Endometrium (tissue), 2 donors: ENCODE results near the gene KAZN.

Experiments used
- FAIRE-seq: peaks from 2 replicates; lab custom pipeline; 2012; peaks lifted over from hg19 to GRCh38; lab: Jason Lieb, UNC
- donor health status: control.
- donor health status: control.

The KAZN gene

DNA sequence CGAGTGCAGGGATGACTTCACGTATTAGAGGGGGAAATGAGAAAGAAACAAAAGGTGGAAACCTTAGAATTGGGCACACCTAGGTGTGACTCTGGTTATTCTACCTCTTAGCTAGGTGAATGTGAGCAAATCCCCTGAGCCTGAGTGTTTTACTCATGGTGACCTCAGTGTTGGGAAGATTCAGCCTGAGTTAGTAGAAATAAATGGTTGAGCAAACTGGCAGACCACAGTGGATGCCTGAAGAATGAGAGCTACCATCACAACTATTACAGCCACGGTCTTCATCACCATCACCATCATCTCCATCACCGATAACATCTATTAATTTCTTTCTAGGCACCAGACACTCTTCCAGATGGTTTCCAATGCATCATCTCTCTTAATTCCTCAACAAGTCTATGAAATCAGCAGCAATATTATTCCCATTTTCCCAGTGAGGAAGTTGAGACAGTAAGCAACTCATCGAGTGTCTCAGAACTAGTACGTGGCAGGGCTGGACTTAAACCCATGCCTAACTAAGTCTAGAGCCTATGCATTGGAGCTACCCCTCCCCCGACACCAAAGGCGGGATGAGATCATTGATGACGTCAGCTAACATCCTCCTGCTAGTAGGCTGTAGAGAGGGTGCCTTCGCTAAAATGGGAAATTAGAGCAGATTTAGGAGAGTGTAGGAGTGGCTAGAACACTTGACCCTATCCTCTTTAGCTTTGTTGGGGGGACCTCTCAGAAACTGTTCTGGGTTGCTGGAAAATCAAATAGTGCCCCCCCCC lies 7.9 kb upstream of the KAZN start:
- FAIRE-seq, result no peak

DNA sequence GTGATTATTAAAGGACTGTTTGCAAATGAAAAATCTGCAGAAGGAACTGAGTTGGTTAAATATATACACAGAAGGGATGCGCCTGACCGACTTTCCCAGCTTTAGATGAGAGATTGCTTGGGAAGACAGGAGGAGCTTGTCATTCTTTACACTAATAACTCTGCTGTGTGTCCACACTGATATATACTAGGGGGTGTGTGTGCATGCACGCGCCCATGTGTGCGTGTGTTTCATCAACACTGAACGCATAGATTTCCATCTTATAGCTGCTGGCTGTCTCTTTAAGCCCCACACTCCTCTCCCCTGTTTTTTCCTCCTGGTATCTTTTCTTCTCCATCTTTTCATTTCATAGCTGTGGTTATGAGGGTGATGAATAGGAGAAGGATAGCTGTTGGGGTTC lies 6.9 kb upstream of the KAZN start:
- FAIRE-seq, result no peak

DNA sequence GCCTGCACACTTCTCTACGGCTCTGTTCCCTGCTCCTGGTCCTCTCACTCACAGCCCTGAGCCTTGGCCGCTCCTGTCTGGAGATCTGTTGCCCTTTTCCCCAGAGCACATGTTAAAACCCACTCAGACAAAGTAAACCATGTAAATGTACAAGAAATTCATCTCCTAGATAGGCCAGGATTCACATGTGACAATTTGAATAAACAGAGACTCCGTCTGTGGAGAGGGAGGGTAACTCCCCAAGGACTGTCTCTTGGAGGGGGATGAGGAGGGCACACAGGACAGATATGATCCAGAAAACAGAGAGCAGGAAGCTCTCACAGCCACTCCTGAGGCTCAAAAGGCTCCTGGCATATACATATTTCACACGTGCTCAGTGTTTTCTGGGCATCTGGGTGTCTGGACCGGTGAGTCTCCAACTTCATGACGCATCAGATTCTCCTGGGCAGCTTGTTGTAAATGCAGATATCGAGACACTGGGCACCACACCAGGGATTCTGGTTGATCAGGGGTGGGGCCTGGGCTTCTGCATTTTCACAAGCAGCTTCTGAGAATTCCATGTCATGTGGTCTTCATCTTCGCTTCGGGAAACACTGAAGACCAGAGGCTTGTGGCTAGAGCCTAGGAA lies 6.4 kb upstream of the KAZN start:
- no peak for FAIRE-seq

DNA sequence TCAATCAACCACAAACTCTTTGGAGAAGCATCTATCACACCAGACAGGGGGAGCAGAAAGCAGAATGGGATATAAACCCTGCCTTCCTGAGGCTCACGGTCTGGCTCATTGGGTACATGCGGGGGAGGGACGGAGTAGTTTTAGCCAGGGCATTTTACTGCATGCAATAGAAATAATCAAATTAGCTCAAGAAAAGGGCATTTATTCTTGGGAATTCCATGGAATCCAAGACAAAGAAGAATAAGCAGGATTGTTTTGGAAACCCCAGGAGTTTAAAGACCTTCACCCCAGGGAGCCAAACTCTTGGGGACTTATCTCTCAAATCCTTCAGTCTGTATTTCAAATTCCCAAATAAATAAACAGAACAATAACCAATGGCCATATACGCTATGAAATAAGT lies 5.2 kb upstream of the KAZN start:
- FAIRE-seq, result no peak

DNA sequence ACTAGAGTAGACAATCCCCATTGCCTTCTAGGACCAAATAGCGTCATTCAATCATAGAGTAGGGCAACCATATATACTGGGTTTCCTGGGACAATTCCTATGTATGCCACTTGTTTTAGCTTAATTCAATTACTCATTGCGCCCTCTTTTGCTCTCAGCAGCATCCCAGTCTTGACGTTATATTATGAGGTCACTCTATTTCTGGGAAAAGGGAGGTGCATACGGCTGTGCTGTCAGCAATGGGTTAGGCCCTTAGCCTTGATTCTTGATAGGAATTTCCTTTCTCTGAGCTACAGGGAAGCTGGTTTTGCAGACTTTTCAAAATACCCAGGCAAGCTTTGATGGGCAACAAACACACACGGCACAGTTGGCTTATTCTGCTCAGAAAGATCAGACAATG lies 4.4 kb upstream of the KAZN start:
- FAIRE-seq, result no peak

DNA sequence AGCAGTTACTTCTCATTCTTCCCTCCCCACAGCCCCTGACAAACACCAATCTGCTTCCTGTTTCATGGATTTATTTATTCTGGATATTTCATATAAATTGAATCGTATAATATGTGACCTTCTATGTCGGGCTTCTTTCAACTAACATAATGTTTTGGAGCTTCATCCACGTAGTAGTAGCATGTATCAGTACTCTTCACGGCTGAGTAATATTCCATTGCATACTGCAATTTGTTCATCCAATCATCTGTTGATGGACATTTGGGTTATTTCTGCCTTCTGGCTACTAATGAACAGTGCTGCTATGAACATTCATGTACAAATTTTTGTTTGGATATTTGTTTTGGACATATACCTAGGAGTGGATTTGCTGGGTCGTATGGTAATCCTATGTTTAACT lies 1.9 kb upstream of the KAZN start:
- no peak for FAIRE-seq

DNA sequence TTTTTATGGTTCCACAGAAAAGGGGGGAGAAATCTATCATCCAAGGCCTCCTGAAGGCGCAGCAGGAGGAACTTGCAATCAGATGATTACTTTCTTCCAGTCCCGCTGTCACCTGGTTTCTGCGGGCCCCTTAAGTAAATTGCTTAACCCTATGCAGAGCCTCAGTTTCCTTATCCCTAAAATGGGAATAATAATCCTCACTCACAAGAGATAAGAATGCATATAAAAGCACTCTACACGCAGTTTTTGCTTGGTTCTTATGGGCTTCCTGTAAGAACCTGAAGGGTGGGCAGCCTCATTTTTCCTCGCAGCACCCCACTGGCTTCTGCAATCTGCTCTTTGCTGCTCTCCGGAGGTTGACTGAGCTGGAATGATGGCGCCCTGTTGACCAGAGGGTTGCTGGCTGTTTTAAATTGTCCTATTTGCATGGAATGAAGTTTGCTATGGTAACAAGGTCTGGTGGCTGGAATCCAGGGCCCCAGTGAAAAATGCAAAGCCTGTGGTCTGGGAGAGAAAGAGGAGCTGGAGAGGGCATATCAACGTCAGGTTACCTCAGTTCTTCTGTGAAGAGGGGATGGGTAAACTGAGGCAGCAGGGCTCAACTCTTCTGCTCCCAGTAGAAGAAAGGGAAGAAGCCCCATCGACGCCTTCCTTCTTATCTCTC lies 1.0 kb upstream of the KAZN start:
- no peak for FAIRE-seq

DNA sequence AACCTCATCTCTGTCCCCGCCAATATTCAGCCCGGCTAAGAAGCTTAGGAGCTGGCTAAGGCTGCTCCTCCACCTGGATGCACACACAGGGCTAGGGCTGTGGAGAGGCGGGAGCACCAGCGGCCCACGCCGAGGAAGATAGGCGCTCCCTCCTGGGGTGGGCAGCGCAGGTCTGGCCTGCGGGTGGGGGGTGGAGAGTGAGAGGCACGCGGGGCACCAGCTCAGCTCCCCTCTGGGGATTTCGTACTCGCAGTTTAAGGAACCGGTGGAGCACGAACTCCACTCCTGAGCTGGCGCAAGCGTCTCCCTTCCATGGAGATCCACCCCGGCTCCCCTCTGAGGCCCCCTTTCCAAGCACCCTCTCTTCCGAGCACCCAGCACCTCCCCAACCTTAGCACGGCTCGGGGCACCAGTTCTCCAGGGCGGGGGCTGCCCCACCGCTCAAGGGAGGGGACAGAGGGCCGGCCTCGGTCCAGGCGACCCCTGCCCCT lies 433 bp upstream of the KAZN start:
- no peak for FAIRE-seq

DNA sequence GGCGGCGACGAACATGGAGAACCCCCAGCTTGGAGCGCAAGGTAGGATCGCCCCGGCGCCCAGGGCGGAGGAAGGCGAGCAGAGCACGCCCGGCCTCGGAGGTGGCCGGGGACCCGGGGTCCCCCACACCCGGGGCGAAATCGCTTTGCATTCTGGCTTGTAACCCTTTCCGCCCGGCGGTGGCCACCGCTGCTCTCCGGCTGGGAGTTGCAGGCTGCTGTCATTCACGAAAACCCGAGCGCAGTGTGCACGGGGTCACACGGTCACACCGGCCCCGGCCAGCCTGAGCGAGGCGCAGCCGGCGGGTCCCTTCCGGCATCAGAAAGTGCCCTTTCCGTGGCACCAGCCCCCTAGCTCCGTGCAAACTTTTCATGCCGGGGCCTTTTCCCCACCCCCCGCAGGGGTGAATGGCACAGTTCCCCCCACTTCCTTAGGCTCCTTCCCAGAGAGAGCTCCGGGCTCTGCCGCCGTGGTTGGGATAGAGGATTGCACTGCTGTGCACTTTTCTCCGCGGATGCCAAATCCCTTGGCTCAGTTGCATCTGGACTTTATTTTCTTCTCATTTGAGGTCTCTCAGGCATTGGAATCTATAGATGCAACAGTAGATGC lies 802 bp downstream of the KAZN start:
- no peak for FAIRE-seq

DNA sequence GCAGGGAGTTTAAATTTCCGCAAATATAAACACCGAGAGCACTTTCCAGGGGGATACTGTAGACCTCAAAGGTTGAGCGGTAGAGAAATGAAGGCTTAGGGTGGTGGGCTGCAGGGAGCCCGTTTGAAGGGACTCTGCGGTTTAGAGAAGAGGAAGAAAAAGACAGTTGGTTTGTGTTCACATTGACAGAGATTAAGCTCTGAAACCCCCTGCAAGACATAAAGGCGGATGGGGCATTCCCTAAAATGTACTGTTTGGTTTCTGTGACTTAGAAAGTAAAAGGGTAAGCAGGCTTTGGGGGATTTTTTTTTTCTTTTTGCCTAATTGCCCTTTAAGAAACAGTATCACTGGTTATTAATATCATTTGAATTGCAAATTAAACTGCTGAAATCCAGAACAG lies 1.3 kb downstream of the KAZN start:
- no peak for FAIRE-seq

DNA sequence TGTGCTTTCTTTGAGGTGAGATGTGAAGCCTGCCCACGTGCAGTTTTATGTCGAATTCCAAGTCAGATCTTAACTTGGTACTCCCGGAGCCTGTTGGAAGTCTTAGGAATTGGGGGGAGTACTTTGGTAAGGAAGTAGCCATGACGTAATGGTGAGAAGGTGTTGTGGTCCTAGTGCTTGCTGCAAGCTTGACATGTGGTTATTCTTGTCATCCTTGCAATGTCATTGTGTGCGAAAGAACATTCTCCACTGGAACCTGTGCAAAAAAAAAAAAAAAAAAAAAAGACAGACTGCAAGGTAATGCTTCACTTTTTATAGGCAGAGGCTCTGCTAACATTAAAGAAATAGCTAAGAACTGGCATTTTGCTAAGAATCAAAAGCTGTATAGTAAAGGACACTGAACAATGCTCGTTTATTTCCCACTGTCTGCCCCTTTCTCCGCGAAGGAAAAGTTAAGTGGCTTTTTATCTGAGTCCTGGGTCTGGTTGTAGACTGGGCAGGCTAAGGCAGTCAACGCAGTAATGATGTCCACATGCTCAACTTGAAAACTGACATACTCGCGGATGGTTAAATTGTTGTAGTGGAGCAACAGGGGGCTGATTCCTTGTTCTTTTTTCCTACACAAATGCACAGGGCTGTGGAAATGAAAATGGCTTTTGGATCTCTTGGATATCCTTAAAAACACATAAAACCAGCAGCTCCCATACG lies 2.1 kb downstream of the KAZN start:
- no peak for FAIRE-seq

DNA sequence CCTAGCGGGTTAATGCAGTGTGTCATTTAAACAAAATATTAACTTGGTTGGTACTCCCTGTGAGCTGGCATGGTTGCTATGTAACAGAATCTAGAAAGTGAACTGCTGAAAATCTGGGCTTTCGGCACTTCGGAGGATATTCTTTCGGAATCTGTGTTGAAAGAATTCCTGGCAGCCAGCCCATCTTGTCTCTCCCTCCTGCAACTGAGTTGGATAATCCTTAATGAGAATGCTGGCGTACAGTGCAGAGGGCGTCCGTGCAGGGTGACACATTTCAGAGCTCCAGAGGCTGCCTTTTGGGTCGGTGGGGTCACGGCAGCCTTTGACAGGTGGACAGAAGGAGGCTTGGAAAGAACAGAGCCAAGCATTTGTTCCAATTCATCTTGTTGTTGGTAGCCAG lies 3.7 kb downstream of the KAZN start:
- no peak for FAIRE-seq

DNA sequence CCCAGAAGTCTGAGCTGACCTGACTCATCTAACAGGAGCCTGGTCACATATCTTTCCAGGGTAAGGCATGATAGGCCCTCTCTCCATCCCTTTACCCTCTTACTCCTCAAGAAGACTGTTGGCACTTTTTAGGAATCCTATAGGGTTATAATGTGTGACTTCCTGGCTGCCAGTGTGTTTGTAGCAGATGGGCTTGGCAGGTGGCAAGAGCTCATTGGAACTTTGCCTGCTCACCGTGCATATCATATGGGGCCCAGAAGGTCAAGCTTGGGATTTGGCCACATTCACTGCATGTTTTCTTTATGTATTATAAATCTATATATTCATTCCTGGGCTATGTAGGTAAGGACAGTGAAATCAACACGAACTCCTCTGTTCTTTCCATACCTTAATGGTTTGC lies 5.2 kb downstream of the KAZN start:
- no peak for FAIRE-seq

DNA sequence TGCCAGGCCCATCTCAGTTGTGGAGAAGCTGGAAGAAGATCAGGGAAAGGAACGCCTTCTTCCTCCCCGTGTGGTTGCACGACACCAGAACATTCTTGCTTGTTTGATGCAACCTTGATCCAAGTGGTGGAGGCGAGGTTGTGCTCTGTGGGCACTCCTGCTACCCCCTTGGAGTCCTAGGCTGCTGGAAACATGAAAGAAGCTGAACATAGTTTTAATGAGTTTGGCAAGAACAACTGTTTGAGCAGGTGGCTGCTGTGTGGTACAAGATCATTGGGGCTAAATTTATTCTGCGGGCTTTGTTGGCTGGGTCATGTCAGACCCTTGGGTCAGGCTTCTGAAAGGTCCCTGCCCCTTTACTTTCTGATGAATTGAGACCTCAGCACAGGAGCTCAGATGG lies 5.9 kb downstream of the KAZN start:
- no peak for FAIRE-seq

DNA sequence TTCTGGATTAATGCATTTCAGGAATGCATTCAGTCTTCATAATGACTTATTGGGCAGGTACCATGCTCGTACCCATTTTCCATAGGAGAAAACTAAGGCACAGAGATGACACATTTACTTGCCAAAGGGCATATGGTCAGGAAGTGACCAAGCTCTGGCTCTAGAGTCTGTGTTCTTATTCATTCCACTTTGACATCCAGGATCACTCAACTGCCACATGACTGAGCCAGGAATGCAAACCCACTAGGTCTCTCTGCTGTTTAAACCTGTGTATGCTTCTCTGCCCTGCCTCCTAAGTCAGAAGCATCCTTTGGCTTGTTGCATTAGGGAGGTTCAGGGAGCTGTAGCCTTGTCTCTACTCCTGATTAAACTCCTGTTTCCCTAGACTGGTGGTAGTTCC lies 7.5 kb downstream of the KAZN start:
- FAIRE-seq, result no peak

DNA sequence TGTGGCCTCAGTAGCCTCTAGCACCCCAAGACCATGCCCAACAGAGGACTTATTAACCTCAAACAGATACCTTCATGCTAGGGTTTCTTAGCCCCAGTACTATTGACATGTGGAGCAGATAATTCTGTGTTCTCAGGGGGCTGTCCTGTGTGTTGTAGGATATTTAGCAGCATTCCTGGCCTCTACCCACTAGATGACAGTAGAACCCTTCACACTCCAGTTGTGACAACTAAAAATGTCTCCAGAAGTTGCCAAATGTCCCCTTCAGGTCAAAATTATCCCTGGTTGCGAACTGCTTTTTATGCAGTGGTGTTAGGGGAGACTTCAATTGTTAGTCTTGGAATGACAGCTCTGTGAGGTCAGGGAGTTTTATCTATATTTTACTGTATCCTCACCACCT lies 8.1 kb downstream of the KAZN start:
- no peak for FAIRE-seq

DNA sequence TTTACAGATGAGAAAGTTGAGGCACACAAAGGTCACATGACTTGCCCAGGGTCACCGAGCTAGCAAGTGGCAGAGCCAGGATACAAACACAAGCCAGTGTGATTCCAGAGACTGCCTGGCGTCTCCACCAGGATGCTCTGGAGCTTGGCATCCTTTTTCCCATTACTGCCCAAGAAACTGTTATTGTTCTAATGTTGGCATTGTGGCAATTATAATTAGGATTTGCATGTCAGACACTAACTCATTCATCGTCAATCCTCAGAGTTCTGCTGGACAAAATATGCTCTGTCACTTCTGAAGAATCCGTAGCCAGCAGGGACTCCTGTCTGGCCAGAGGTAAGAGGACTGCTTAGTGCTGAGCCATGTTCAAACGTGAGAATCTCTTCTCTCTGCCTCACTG lies 8.8 kb downstream of the KAZN start:
- no peak for FAIRE-seq

DNA sequence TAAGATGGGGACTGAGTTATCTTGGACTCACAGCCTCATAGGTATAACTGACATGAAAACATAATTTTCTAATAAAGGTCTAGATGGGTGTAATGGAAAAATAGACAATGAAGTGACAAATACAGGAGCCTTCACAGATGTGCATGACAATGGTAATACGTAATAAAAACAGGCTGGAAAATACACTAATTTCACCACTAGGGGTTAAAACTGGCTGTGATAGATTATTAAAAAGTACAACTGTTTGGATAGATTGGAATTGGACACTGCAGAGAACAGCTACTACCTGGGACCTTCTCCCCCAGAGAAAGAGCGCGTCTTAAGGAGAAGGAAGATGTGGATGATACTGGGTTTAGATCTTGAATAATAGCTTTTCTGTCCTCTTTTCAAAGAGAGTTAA lies 9.8 kb downstream of the KAZN start:
- FAIRE-seq, result no peak

DNA sequence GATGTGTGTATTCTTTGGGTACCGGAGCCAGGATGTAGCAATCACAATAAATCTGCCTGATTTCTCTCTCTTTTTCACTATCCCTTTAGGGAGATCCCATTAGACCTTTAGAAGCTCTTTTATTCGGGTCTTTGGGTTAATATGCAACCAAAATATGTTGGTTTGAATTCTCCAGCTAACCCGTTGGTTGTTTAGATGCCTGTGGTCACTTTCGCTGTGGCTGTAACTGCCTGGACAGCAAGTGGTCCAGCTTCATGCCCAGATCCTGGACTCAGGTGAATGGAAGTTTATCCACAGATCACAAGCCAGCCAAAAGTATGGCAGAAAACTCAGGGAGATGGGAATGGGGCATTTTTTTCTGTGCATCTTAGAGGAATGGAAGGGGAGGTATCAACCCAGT lies 12.3 kb downstream of the KAZN start:
- FAIRE-seq, result no peak

DNA sequence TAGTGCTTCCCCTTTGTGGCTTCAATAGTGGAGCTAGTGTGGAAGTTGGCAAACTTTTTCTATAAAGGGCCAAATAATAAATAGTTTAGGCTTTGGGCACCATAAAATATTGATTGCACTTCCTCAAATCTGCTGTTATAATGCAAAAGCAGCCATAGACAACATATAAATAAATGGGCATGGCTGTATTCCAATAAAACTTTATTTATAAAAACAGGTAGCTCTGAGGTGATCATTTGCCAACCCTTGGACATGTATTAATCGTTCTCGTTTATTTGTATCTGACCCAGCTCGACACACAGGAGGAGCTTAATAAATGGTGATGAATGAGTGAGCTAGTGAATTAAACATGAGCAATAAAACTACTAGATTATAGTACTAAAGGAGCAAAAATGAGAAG lies 13.3 kb downstream of the KAZN start:
- FAIRE-seq, result no peak

DNA sequence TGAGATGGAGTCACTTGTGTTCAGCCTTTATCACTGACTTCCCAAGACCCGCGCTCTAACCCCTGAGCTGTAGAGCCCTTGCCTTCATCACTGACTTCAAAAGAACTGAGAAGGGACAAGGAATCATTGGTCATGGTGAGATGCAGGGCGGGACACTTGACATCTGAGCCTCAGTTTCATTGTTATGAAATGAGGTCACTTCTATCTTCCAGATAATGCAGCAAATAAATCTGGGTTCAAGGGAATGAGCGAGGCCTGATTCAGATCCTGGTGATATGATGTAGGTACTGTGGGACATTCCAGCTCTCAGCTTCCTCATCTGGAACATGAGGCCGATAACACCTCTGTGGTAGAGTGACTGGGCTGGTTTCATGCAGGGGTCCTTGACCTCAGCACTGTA lies 13.8 kb downstream of the KAZN start:
- no peak for FAIRE-seq

DNA sequence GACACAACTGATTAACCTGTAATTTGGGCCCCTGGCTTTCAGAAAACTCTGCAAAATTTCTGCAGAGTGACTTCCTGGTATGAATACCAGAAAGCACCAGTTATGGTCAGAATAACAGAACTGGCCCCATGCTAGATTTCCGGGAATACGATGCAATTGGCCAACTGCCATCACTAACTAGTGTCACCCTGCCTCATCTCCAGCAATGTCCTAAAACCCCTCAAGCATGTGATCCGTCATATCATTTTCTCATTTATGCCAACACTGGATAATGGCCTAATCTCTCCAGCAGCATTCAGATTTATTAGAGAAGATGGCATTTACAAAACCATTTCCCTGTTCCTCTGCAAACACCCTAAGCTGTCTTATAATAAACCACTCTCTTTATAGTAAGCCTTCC lies 15.4 kb downstream of the KAZN start:
- FAIRE-seq, result no peak

DNA sequence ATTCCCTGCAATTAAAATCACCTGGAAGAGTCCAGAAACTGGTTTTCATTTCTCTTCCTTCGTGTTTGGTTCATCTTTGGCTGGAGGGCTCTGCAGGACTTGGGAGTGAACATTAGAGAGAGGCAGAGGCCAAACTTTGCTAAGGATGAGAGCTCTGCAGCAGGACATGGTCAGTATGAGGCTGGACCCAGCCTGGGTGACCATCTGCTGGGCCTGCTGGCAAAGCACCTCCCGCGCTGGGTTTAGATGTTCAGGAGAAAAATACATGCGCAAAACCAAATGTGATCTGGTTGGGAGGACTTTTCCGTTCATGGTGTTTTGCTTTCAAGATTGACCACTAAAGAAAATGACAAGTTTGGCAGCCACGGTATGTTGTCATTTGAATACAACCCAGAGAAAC lies 15.9 kb downstream of the KAZN start:
- no peak for FAIRE-seq
